CD14-positive monocyte (primary cell): ENCODE data around the gene NUP42. TPM values are rescaled to one million over a fixed set of nuclear protein-coding genes. Genes with fewer than 3 reads are reported as not detected.

Experiments used
- DNase-seq, 3 donors: peaks; one replicate each; pipeline ENCODE4 v3.0.0-alpha.2; 2011 to 2022
- H2AFZ ChIP-seq: 2 replicates; pipeline ENCODE4 v1.6.0; 2012; ENCODE audit warnings: mild to moderate bottlenecking, low read depth, low read length, inconsistent platforms; ENCODE audit not compliant: insufficient read depth, poor library complexity, severe bottlenecking
- H3K27ac ChIP-seq, 2 donors: 1 replicate in 1 of 2; 2 replicates in 1 of 2; pipeline ENCODE4 v1.5.1; 2012 to 2013; ENCODE audit warnings: low read length in 2 of 2, control low read depth in 1 of 2, inconsistent platforms in 1 of 2, low read depth in 1 of 2, mild to moderate bottlenecking in 1 of 2
- H3K27me3 ChIP-seq, 2 donors: one replicate each; pipeline versions ENCODE4 v1.6.0 to v1.6.1; 2011 to 2013; ENCODE audit warnings: low read length in 2 of 2; ENCODE audit not compliant: control insufficient read depth in 2 of 2, insufficient read depth in 2 of 2
- H3K36me3 ChIP-seq, 2 donors: replicated peaks in 1 of 2; 1 replicate in 1 of 2; 2 replicates in 1 of 2; pipeline versions ENCODE4 v1.5.1 to v1.6.1; 2012 to 2013; ENCODE audit warnings: low read length in 2 of 2, control low read depth in 1 of 2, inconsistent platforms in 1 of 2, mild to moderate bottlenecking in 1 of 2; ENCODE audit not compliant: insufficient read depth in 2 of 2, control insufficient read depth in 1 of 2
- H3K4me1 ChIP-seq, 2 donors: 1 replicate in 1 of 2; 2 replicates in 1 of 2; pipeline versions ENCODE4 v1.5.1 to v1.6.1; 2012 to 2013; ENCODE audit warnings: low read length in 2 of 2, control low read depth in 1 of 2, inconsistent platforms in 1 of 2, mild to moderate bottlenecking in 1 of 2, moderate library complexity in 1 of 2; ENCODE audit not compliant: insufficient read depth in 2 of 2, control insufficient read depth in 1 of 2
- H3K4me2 ChIP-seq: replicated peaks from 2 replicates; pipeline ENCODE3; 2012; ENCODE audit warnings: low read length, moderate library complexity, mild to moderate bottlenecking; ENCODE audit not compliant: poor library complexity, severe bottlenecking; ENCODE audit errors: extremely low read depth
- H3K4me3 ChIP-seq, 3 experiments: fragments of 200-600 bp in 1 of 3; sonication (generic) in 1 of 3; replicated peaks in 1 of 3; 1 replicate in 2 of 3; 2 replicates in 1 of 3; pipeline ENCODE4 v1.5.1; 2011 to 2013; ENCODE audit warnings: low read length in 3 of 3, mild to moderate bottlenecking in 3 of 3, control low read depth in 2 of 3, low read depth in 2 of 3, inconsistent platforms in 1 of 3, moderate library complexity in 1 of 3
- H3K79me2 ChIP-seq: 2 replicates; pipeline ENCODE4 v1.6.0; 2012; ENCODE audit warnings: mild to moderate bottlenecking, control low read depth, inconsistent platforms, low read length, moderate library complexity; ENCODE audit not compliant: insufficient read depth
- H3K9ac ChIP-seq: 2 replicates; pipeline ENCODE4 v1.6.0; 2017; ENCODE audit warnings: low read length, mild to moderate bottlenecking; ENCODE audit not compliant: insufficient read depth, poor library complexity, severe bottlenecking
- H3K9me3 ChIP-seq, 2 donors: replicated peaks in 1 of 2; 1 replicate in 1 of 2; 2 replicates in 1 of 2; pipeline versions ENCODE4 v1.5.1 to v1.6.1; 2012 to 2013; ENCODE audit warnings: low read length in 2 of 2, control low read depth in 1 of 2; ENCODE audit not compliant: control insufficient read depth in 1 of 2, insufficient read depth in 1 of 2
- H4K20me1 ChIP-seq: 2 replicates; pipeline ENCODE4 v1.6.0; 2012; ENCODE audit warnings: mild to moderate bottlenecking, low read length, control low read depth, moderate library complexity; ENCODE audit not compliant: insufficient read depth
- H3K27ac Mint-ChIP-seq, 7 donors: one replicate each; pipeline ENCODE4 v1.8.0; 2020; ENCODE audit warnings: mild to moderate bottlenecking in 7 of 7, mixed read lengths in 7 of 7, moderate library complexity in 6 of 7, inconsistent platforms in 2 of 7
- H3K27me3 Mint-ChIP-seq, 3 donors: one replicate each; pipeline ENCODE4 v1.8.0; 2021 to 2022; ENCODE audit warnings: low read depth in 3 of 3, mild to moderate bottlenecking in 3 of 3, mixed read lengths in 3 of 3, moderate library complexity in 3 of 3, inconsistent platforms in 1 of 3
- H3K36me3 Mint-ChIP-seq, 2 donors: one replicate each; pipeline ENCODE4 v1.8.0; 2020; ENCODE audit warnings: mixed read lengths in 2 of 2, inconsistent platforms in 1 of 2, mild to moderate bottlenecking in 1 of 2
- H3K4me1 Mint-ChIP-seq: one replicate; pipeline ENCODE4 v1.8.0; 2020; ENCODE audit warnings: mild to moderate bottlenecking, mixed read lengths
- H3K4me3 Mint-ChIP-seq, 2 donors: one replicate each; pipeline ENCODE4 v1.8.0; 2020; ENCODE audit warnings: mild to moderate bottlenecking in 2 of 2, mixed read lengths in 2 of 2, moderate library complexity in 1 of 2
- H3K9me3 Mint-ChIP-seq, 7 donors: one replicate each; pipeline ENCODE4 v1.8.0; 2020 to 2022; ENCODE audit warnings: mixed read lengths in 7 of 7, mild to moderate bottlenecking in 6 of 7, moderate library complexity in 6 of 7, inconsistent platforms in 2 of 7
- WGBS: methylation state at CpG from one replicate; pipeline ENCODE4 v1.1.5; 2013; ENCODE audit warnings: missing lambda C conversion rate; ENCODE audit not compliant: insufficient coverage; 5-methylcytosine and 5-hydroxymethylcytosine counted together
- intact Hi-C, 2 donors: fragments of 100-400 bp; cut with micrococcal nuclease; formaldehyde crosslinking; loops; one replicate each; pipeline versions ENCODE4 v1.15.0 to v1.15.1; 2023
- polyA plus RNA-seq, 3 donors: library from polyadenylated mRNA; depleted of rRNA in 1 of 3; unstranded in 2 of 3; stranded (reverse) in 1 of 3; fragments of 300-500 nt in 2 of 3; fragments of >200 nt in 1 of 3; fragmentation: Illumina TruSeq in 2 of 3; gene quantifications; 1 replicate in 2 of 3; 2 replicates in 1 of 3; pipeline ENCODE4 v1.2.3, GENCODE V29; 2012 to 2021
- TF ChIP-seq, protein P1 (sequence below): fragments of 200-600 bp; IDR thresholded peaks from one replicate; pipeline ENCODE4 v1.8.0; 2022; ENCODE audit warnings: antibody characterized with exemption, mild to moderate bottlenecking

Gene NUP42
- polyA plus RNA-seq, 3 donors, result 26.3 to 54.6 (median 28.5) TPM

DNA sequence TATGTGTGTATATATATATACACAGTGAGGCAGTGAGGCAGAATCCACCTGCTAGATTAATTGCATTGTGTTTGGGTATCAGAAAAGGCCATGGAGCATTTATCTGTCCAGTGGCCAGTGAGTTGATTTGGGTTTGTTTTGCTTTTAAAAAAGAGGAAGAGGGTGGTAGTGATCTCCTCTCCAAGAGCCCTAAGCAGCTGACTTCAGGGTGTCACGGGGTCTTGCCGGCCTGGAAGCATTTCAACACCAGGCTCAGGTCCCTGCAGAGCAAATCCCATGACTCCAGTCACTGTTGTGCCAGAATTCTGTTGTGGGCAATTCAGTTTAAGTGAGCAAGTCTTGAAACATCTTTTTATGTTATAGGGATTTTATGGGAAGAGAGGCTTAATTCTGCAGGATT is 34.2 kb downstream of the NUP42 start:
- DNase-seq, result peak; percentile 88 to 95 (median 89)
- no peak overlapping the region for H3K4me3 Mint-ChIP-seq
- Histone ChIP-seq H3K4me1 (peaks cover 18 to 21% of the 10 kb centered on the region in 2 donors), H3K9me3 (no peaks in the 10 kb centered on the region), H3K9ac (no peak overlapping the region), H3K36me3 (no peaks in the 10 kb centered on the region), H3K79me2 (no peaks in the 10 kb centered on the region), H2AFZ (no peak overlapping the region), H4K20me1 (no peaks in the 10 kb centered on the region), H3K27me3 (no peaks in the 10 kb centered on the region), H3K27ac (peak overlapping the region; percentile 67 to 70), H3K4me2 (peak overlapping the region; percentile 29), H3K4me3 (peak overlapping the region in 1 of 3 experiments; percentile 31)
- H3K27me3 Mint-ChIP-seq, result peaks cover 0 to 2% (median 0%) of the 10 kb centered on the region in 3 donors
- intact Hi-C loops, result no loop called here
- H3K4me1 Mint-ChIP-seq, result peaks cover 23% of the 10 kb centered on the region
- peak overlapping the region; percentile 63 to 87 (median 85) for H3K27ac Mint-ChIP-seq
- H3K36me3 Mint-ChIP-seq, result no peaks in the 10 kb centered on the region
- WGBS, result no CpG with 5 or more reads among the region's 2 CpGs
- TF ChIP-seq, protein P1, sequence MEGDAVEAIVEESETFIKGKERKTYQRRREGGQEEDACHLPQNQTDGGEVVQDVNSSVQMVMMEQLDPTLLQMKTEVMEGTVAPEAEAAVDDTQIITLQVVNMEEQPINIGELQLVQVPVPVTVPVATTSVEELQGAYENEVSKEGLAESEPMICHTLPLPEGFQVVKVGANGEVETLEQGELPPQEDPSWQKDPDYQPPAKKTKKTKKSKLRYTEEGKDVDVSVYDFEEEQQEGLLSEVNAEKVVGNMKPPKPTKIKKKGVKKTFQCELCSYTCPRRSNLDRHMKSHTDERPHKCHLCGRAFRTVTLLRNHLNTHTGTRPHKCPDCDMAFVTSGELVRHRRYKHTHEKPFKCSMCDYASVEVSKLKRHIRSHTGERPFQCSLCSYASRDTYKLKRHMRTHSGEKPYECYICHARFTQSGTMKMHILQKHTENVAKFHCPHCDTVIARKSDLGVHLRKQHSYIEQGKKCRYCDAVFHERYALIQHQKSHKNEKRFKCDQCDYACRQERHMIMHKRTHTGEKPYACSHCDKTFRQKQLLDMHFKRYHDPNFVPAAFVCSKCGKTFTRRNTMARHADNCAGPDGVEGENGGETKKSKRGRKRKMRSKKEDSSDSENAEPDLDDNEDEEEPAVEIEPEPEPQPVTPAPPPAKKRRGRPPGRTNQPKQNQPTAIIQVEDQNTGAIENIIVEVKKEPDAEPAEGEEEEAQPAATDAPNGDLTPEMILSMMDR, result no peak
- peaks cover 0 to 3% (median 0%) of the 10 kb centered on the region in 7 donors for H3K9me3 Mint-ChIP-seq

DNA sequence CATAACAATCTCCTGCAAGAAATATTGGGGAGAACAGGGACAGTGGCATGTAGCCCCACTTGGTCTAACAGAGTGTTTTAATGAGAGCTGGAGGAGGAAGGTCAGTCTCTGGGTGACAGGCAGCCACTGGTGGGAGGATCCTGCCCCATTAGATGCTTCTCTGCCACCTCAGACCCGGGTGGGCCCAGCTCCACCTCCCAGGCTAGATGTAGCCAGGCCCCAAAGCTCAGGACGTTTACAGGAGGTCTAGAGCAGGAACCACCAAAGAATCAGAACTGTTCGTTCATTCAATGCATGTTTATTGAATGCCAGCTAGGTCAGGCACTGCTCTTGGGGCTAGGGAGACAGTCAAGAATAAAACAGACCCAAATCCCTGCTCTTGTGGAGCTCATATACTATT is 36.3 kb downstream of the NUP42 start:
- Histone ChIP-seq H3K4me1 (peaks cover 16 to 18% of the 10 kb centered on the region in 2 donors), H4K20me1 (no peaks in the 10 kb centered on the region), H3K27me3 (no peaks in the 10 kb centered on the region), H3K27ac (no peak overlapping the region), H3K79me2 (no peaks in the 10 kb centered on the region), H3K4me2 (no peak overlapping the region), H3K9ac (no peak overlapping the region), H3K9me3 (no peaks in the 10 kb centered on the region), H3K4me3 (no peak overlapping the region), H2AFZ (peak overlapping the region; percentile 6), H3K36me3 (no peaks in the 10 kb centered on the region)
- TF ChIP-seq, protein P1, result no peak
- no peak for DNase-seq
- Mint-ChIP-seq H3K27me3 (peaks cover 2 to 6% (median 2%) of the 10 kb centered on the region in 3 donors), H3K4me1 (peaks cover 16% of the 10 kb centered on the region), H3K36me3 (no peaks in the 10 kb centered on the region), H3K27ac (peak overlapping the region in 1 of 7 donors; percentile 47), H3K4me3 (no peak overlapping the region), H3K9me3 (peaks cover 0 to 3% (median 0%) of the 10 kb centered on the region in 7 donors)
- intact Hi-C loops, result no loop called here
- WGBS, result 75% methylated on average over 2 of the region's 3 CpGs
